GM18511 (cell line): Measurements from ENCODE around the gene COL23A1.

Experiments used
- ATAC-seq: cut with Tn5 transposase; IDR thresholded peaks from one replicate; pipeline ENCODE4 v1.9.1; 2021; ENCODE audit warnings: mild to moderate bottlenecking, moderate library complexity; ENCODE audit not compliant: unreplicated experiment

COL23A1 gene

GRCh38 chr5:178486239-178486641 is 104.0 kb downstream of the COL23A1 start:
- no peak for ATAC-seq

GRCh38 chr5:178483620-178484019 is 106.6 kb downstream of the COL23A1 start:
- ATAC-seq, result no peak

GRCh38 chr5:178479261-178479660 is 110.9 kb downstream of the COL23A1 start:
- no peak for ATAC-seq

- no peak for ATAC-seq
Observed at GRCh38 chr5:178478370-178478769, 111.8 kb downstream of the COL23A1 start.

- ATAC-seq, result no peak
Observed at GRCh38 chr5:178477802-178478201, 112.4 kb downstream of the COL23A1 start.

- ATAC-seq, result no peak
Observed at GRCh38 chr5:178476972-178477754, 113.0 kb downstream of the COL23A1 start.

- ATAC-seq, result no peak
Observed at GRCh38 chr5:178476531-178476930, 113.7 kb downstream of the COL23A1 start.

GRCh38 chr5:178475422-178475821 is 114.8 kb downstream of the COL23A1 start:
- no peak for ATAC-seq

- ATAC-seq, result no peak
Observed at GRCh38 chr5:178474562-178475184, 115.5 kb downstream of the COL23A1 start.

- no peak for ATAC-seq
Observed at GRCh38 chr5:178473854-178474253, 116.3 kb downstream of the COL23A1 start.

GRCh38 chr5:178472138-178472537 is 118.1 kb downstream of the COL23A1 start:
- ATAC-seq, result no peak

- ATAC-seq, result no peak
Observed at GRCh38 chr5:178471711-178472110, 118.5 kb downstream of the COL23A1 start.

- ATAC-seq, result no peak
Observed at GRCh38 chr5:178470760-178471025, 119.5 kb downstream of the COL23A1 start.

GRCh38 chr5:178469975-178470759 is 120.0 kb downstream of the COL23A1 start:
- ATAC-seq, result no peak

- no peak for ATAC-seq
Observed at GRCh38 chr5:178469011-178469974, 120.9 kb downstream of the COL23A1 start.

GRCh38 chr5:178468196-178468685 is 122.0 kb downstream of the COL23A1 start:
- ATAC-seq, result no peak

- ATAC-seq, result no peak
Observed at GRCh38 chr5:178467568-178468195, 122.5 kb downstream of the COL23A1 start.

GRCh38 chr5:178467205-178467567 is 123.0 kb downstream of the COL23A1 start:
- ATAC-seq, result no peak

GRCh38 chr5:178466342-178466741 is 123.9 kb downstream of the COL23A1 start:
- ATAC-seq, result no peak

- ATAC-seq, result no peak
Observed at GRCh38 chr5:178465861-178466288, 124.3 kb downstream of the COL23A1 start.
